Esophagus squamous epithelium (tissue), 4 donors: ENCODE results near the gene AIF1L.

Source experiments
- CTCF ChIP-seq, 6 experiments: fragments of 450-650 bp in 4 of 6; fragments of 200-600 bp in 2 of 6; sonication (generic) in 2 of 6; IDR thresholded peaks; one replicate each; pipeline ENCODE4 v1.5.1; 2016 to 2019; ENCODE audit warnings: antibody characterized with exemption in 6 of 6, mild to moderate bottlenecking in 4 of 6, moderate library complexity in 4 of 6
- POLR2A ChIP-seq, 4 donors: fragments of 450-650 bp; IDR thresholded peaks; one replicate each; pipeline ENCODE4 v1.6.1; 2017; ENCODE audit warnings: antibody characterized with exemption in 4 of 4, mild to moderate bottlenecking in 4 of 4, moderate library complexity in 3 of 4

GRCh38 chr9:131049829-131050715 lies 46.3 kb upstream of the AIF1L start:
- TF ChIP-seq CTCF (IDR thresholded peaks at IDR 0.05) (no peak), POLR2A (IDR thresholded peaks at IDR 0.05) (no peak)
